ENCODE results near the gene KIF19.

The KIF19 gene

GRCh38 chr17:74295625-74296547 lies 30.1 kb upstream of the KIF19 start:
- TF ChIP-seq CTCF (conservative IDR thresholded peaks at IDR 0.05): no peak
- no peak overlapping the region for H3K27ac ChIP-seq

- peak; percentile 80 for TF ChIP-seq CTCF (conservative IDR thresholded peaks at IDR 0.05)
- H3K27ac ChIP-seq: no peak overlapping the region
Observed at GRCh38 chr17:74296548-74296936, 29.5 kb upstream of the KIF19 start.

- no peak overlapping the region for H3K27ac ChIP-seq
- no peak for TF ChIP-seq CTCF (conservative IDR thresholded peaks at IDR 0.05)
Observed at GRCh38 chr17:74297941-74298340, 28.1 kb upstream of the KIF19 start.

GRCh38 chr17:74298778-74299177 lies 27.2 kb upstream of the KIF19 start:
- no peak overlapping the region for H3K27ac ChIP-seq
- TF ChIP-seq CTCF (conservative IDR thresholded peaks at IDR 0.05): no peak

GRCh38 chr17:74299226-74300009 lies 26.6 kb upstream of the KIF19 start:
- H3K27ac ChIP-seq: no peak overlapping the region
- no peak for TF ChIP-seq CTCF (conservative IDR thresholded peaks at IDR 0.05)

- TF ChIP-seq CTCF (conservative IDR thresholded peaks at IDR 0.05): no peak
- no peak overlapping the region for H3K27ac ChIP-seq
Observed at GRCh38 chr17:74303305-74303704, 22.7 kb upstream of the KIF19 start.

- H3K27ac ChIP-seq: no peak overlapping the region
- no peak for TF ChIP-seq CTCF (conservative IDR thresholded peaks at IDR 0.05)
Observed at GRCh38 chr17:74304184-74304583, 21.8 kb upstream of the KIF19 start.
